GM13976 (cell line): ENCODE results near the gene ADPRHL1.

Source experiments
- DNase-seq: peaks from one replicate; pipeline ENCODE4 v3.0.0; 2012; ENCODE audit warnings: low spot score
- CTCF ChIP-seq: IDR thresholded peaks from 2 replicates; pipeline ENCODE4 v1.5.1; 2012; ENCODE audit warnings: borderline replicate concordance, mild to moderate bottlenecking; ENCODE audit not compliant: insufficient read depth; ENCODE audit errors: extremely low read depth, missing control alignments, control extremely low read depth
- in situ Hi-C: fragments of 300-500 bp; cut with MboI; formaldehyde crosslinking; loops from one replicate; pipeline ENCODE4 v1.12.0; 2022; ENCODE audit warnings: low sequenced_read_pairs, mixed read lengths, inconsistent platforms; ENCODE audit not compliant: unreplicated experiment

ADPRHL1 gene

GRCh38 chr13:113413178-113413897 is 40.0 kb downstream of the ADPRHL1 start:
- in situ Hi-C loops: no loop called here
- TF ChIP-seq CTCF: no peak
- DNase-seq: no peak

- in situ Hi-C loops: no loop called here
Measured at GRCh38 chr13:113412440-113412839, 40.8 kb downstream of the ADPRHL1 start.

GRCh38 chr13:113411216-113412023 is 41.9 kb downstream of the ADPRHL1 start:
- TF ChIP-seq CTCF: no peak
- DNase-seq: no peak
- in situ Hi-C loops: no loop called here

More at GRCh38 chr13:113412440-113412839, 40.8 kb downstream of the ADPRHL1 start:
- no peak for DNase-seq
- TF ChIP-seq CTCF: no peak

- TF ChIP-seq CTCF: no peak
- in situ Hi-C loops: no loop called here
- no peak for DNase-seq
Measured at GRCh38 chr13:113410472-113411201, 42.7 kb downstream of the ADPRHL1 start.

- TF ChIP-seq CTCF: no peak
- in situ Hi-C loops: no loop called here
- no peak for DNase-seq
Measured at GRCh38 chr13:113408562-113408961, 44.7 kb downstream of the ADPRHL1 start.
